Stimulated activated naive CD8-positive, alpha-beta T cell treated with anti-CD3 and anti-CD28 coated beads, Interleukin-15, Interleukin-2, amounts not matched to agents 100 U/mL and 50 U/mL, for 24 hours (primary cell): ENCODE results near the gene FGF3.

Source experiments
- ATAC-seq: fragments of 150-1000 bp; cut with Tn5 transposase; one replicate; pipeline ENCODE4 v1.10.0; 2021
- DNase-seq: peaks from one replicate; pipeline ENCODE4 v3.0.0; 2021

Gene FGF3

DNA sequence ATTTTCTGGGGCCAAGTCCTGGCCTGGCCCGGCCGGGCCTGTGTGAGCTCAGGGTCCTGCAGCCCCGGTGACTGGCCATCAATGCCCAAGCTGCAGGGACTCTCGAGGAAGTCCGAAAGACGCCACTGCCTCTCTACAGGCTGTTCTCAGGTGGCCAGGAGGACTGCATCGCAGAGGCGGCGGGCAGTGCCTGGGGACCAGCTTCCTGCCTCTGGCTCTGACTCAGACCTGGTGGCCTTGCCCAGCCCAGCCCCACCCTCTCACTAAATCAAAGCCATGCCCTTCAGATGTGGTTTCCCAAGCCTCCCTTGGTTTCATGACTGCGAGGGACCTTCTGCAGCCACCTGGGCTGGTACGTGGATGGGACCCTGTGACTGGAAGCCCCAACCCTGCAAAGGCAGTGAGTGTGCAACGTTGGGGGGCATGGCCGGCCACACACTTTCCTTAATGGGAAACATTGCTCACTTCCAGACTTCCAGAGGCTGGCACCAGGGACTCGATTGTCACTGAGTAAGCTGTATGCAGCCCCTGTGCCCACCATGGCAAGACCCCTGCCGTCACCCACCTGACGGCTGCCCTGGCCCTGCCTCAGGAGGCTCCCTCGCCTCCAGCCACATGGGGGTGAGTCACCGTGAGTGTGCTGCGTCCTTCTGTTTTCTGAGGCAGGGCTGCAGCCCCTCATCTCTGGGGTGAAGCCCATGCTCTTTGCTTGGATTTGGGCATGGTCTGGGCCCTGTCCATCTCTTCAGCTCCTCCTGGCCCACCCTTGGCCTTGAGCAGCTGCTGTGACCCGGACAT, 6.0 kb upstream of the FGF3 start:
- DNase-seq (no peak), ATAC-seq (no peak)

DNA sequence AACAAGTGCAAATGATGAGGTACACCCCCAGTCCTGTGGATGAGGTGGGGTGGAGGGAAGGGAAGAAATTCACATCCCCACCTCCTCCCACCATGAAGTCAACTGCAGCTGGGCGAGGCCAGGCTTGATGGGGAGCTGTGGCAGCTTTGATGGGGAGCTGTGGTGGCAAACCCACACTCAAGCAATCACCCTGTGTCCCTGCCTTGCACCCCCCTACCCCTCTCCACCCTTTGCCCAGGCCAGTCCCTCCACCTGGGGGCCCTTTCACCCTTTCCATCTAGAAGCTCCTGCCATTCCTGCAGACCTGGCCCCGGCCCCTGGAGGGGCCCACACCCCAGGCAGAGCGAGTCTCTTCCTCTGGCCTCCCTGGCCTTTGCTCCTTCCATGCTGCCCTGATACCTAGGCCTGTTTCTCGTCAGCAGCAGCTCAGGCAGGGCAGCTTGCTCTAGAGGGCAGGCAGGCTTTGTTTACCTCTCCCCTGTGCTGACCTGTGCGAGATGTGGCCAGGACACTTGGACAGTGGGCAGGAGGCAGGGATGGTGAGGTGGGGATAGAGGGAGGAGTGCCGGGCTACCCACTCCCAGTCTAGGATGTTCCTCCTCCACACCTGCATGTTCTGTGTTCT, 4.5 kb upstream of the FGF3 start:
- no peak for ATAC-seq
- DNase-seq = no peak

DNA sequence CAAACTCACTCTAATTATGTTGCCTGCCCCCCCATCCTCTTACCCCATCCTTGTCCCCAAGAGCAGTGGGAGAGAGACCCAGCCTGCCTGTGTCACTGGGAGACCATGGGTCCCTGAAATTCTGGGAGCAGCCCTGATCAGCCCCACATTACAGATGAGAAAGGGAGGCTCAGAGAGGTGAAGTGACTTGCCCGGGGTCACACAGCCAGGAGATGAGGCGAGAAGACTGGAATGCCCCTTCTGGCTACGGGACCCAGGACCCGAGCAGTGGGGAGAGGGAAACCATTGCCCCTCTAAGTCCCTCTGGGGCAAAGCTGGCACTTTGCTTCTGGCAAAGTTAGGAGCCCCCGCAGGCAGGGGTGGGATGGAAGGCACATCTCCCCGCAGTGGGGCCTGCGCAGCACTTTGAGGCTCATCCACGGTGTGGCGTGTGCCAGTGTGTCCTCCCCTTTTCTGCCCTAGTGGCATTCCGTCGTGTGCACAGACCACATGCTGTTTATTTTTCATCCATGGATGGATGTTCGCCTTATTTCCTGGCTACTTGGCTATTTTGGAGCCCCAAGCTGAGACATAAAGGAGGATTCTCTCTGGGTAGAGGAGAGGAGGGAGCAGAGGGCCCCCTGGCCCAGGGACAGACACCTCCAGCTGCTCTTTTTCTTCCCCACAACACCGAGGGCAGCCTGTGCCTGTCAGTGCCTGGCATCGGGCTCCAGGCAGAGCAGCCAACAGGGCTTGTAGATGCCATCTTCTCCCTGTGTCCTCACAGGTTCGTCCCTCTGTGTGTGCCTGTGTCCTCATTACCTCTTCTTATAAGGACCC, 3.7 kb upstream of the FGF3 start:
- DNase-seq (no peak), ATAC-seq (no peak)

DNA sequence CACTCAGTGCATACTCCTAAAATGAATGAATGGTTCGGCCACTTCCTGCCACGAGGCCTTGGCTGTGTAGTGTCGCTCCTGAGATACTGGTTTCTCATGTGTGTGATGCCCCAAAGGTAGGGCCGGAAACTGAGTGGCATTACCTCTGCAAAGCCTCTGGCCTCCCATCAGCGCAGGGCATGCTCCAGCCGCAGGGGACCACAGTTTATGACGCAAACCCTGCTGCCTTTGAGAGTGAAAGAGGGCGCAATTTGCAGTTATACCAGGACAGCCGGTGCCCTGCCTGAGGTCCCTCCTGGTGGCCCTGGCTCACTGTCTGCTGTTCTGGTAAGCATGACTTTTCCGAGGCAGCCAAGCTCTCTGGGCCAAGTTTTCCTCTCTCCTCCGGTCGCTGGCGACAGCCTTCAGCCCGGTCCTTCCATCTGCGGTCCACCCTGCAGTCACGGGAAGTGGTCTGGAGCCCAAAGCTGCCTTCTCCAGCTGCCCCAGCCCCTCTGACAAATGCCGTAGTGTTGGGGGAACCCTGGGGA, 2.4 kb upstream of the FGF3 start:
- ATAC-seq (no peak), DNase-seq (no peak)

GRCh38 chr11:69820441-69820840, 1.2 kb upstream of the FGF3 start:
- DNase-seq (no peak), ATAC-seq (no peak)

GRCh38 chr11:69819541-69820070, 390 bp upstream of the FGF3 start:
- DNase-seq (no peak), ATAC-seq (no peak)

DNA sequence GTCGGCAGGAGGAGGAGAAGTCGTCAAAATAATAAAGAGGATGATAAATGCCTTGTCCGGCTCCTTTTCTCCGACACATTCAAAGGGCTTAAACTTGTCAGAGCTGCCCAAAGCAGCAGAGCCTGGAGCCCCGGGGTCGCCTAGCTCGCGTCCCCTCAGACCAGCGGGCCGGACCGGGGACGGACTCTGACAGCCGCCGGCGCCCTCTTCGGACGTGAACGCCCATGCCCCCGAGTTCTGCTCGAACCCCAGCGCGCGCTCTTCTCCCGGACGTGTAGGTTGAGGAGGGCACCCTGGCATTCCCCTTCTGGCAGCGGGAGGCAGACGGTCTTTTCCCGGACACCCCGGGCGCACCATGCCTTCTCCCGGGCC, 999 bp downstream of the FGF3 start:
- DNase-seq (no peak), ATAC-seq (no peak)

DNA sequence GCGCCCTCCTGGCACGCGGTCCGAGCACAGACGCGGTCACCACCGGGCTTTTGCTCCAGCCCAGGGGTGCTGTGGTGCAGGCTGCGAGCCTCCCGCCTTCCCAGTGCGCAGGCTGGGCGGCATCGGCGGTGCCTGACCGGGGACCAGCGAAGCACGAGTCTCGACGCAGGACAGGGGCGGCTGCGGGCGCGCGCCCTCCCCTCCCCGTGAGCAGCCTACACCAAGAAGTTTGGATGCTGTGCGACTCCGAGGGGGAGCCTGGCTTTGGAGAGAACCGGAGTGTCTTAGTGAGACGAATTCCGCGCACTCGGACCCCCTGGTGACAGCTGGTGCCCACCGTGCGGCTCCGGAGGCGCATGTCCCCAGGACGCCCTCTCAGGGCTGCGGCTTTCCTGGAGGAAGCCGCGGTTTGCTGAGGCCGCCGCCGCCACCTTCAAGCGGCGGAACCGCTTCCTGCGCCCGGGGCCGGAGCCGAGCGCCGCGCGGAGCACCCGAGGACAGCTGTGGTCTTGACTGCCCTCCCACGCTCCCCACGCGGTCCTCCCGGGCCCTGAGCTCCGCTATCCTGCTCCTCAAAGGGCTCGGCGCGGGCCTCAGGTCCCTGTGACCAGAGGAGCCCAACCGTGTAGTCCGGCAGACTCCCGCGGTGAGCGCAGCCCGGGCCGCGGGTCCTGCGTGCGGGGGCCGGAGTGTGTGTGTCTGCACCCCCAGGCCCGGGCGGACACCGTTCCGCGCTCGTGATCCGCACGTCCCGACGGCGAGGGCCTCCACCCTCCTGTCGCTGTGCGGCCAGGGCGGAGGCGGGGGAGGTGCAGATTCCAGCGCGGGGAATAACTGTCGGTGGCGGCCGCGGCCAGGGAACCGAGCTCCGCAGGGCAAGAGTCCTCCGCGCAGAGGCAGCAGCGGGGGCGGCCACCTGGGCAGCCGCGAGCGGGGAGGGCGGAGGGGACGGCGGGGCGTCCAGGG, 1.7 kb downstream of the FGF3 start:
- ATAC-seq = no peak
- no peak for DNase-seq

- DNase-seq (no peak), ATAC-seq (no peak)
Measured at GRCh38 chr11:69816671-69817070, 2.5 kb downstream of the FGF3 start.

DNA sequence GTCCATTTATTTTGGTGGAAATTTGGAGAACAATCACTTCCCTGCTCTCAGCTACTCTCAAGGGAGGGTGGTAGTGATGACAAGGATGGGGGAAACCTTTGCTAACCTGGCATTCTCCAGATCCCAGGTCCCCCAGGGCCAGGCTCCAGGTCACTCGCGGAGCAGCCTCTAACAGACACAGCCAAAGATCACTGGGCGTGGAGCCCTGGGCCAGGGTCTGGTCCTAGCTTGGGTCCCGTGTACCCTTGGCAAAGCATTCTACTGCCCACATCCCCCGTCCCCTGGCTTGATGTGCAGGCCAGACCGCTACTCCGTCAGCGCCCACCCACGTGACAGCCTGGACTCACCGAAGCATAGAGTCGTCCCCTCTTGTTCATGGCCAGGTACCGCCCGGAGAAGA, 3.2 kb downstream of the FGF3 start:
- ATAC-seq = no peak

GRCh38 chr11:69814902-69815301, 4.3 kb downstream of the FGF3 start:
- ATAC-seq (no peak), DNase-seq (no peak)

More for the DNA sequence above, 3.2 kb downstream of the FGF3 start:
- no peak for DNase-seq

GRCh38 chr11:69814411-69814810, 4.8 kb downstream of the FGF3 start:
- ATAC-seq = no peak
- no peak for DNase-seq

DNA sequence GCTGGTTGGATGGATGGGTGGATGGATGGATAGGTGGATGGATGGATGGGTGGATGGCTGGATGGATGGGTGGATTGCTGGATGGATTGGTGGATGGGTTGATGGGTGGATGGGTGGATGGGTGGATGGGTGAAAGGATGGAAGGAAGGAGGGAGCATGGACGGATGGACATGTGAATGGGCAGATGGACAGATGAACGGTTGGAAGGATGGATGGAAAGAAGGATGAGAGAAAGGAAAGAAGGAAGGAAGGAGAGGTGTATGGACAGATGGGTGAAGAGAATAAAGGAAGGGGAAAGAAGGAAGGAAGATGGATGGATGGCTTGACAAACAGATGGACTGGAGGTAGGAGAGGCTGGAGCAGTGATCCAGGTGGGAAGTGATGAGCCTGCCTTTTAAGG, 5.4 kb downstream of the FGF3 start:
- ATAC-seq (no peak), DNase-seq (no peak)

GRCh38 chr11:69812946-69813345, 6.3 kb downstream of the FGF3 start:
- no peak for DNase-seq
- ATAC-seq = no peak

DNA sequence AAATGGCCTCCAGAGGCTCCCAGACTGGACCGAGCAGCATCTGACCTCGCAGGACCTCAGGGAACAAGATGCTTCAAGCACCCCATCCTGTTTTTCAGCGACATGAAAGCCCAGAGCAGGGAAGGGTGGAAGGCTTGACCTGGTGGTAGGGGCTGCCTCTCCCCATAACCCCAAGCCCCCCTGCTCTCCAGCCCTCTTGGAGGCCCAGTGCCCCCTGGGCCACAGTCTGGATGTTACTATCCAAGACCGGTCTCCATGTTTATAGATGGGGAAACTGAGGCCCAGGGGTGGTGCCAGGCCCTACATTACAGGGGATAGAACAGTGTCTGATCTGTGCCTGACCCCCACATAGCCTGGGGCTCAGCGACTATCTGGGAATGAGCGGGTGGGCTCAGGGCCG, 7.0 kb downstream of the FGF3 start:
- no peak for DNase-seq
- no peak for ATAC-seq

GRCh38 chr11:69811431-69811830, 7.8 kb downstream of the FGF3 start:
- no peak for ATAC-seq
- DNase-seq = no peak

GRCh38 chr11:69810289-69811118, 8.7 kb downstream of the FGF3 start:
- ATAC-seq (no peak), DNase-seq (no peak)

DNA sequence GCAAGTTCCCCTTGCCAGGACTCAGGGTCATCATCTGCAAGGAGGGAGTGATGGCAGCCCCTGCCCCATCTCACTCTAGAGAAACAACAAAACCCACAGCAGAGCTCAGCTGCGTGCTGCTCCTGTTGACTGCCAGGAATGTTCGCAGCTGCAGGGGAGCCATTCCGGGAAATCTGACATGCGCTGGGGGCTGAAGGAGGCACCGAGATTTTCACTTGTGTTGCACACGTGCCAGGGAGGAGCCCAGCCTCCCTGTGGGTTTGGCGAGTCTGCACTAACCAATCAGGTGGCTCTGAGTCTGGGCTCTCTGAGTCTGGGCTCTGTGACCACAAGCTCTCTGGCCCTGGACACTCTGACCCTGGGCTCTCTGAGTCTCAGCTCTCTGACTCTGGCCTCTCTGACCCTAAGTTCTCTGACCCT, 10.5 kb downstream of the FGF3 start:
- DNase-seq (no peak), ATAC-seq (no peak)

DNA sequence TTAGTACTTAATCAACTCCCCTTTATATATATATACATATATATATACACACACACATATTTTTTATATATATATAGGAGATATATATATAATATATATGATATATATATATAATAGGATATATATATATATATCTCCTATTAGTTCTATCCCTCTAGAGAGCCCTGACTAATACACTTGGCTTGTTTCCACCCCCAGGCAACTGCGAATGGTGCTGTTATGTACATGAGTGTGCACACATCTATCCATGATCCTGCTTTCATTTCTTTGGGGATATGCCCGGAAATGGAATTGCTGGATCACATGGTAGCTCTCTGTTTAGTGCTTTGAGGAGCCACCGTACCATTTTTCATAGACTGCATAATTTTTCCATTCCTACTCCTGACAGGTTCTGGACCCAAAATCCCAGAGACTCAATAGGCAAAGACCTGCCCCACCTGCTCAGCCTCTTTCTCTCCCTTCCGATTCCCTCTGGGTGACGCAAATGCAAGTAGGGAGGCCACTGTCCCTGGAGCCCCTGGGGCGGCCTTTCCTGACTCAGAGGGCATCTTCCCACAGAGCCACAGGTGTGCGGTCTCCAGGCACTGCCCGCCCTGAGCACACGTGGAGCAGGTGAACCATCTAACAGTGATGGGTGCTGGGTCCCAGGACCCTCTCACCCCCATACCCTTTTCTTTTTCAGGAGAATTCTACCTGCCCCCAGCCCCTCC, 12.0 kb downstream of the FGF3 start:
- DNase-seq = no peak
- no peak for ATAC-seq
